HG03460 (cell line): ENCODE results near the gene LRCH1.

ENCODE experiments used
- ATAC-seq: cut with Tn5 transposase; IDR thresholded peaks from one replicate; pipeline ENCODE4 v1.9.1; 2021; ENCODE audit not compliant: unreplicated experiment

The LRCH1 gene

GRCh38 chr13:46775385-46776107, 222.6 kb downstream of the LRCH1 start:
- no peak for ATAC-seq

- no peak for ATAC-seq
Measured at GRCh38 chr13:46778095-46778494, 225.1 kb downstream of the LRCH1 start.

- no peak for ATAC-seq
Measured at GRCh38 chr13:46778890-46779289, 225.9 kb downstream of the LRCH1 start.

- no peak for ATAC-seq
Measured at GRCh38 chr13:46782066-46782465, 229.1 kb downstream of the LRCH1 start.

GRCh38 chr13:46782691-46783090, 229.7 kb downstream of the LRCH1 start:
- ATAC-seq: no peak

GRCh38 chr13:46783504-46783903, 230.5 kb downstream of the LRCH1 start:
- no peak for ATAC-seq

- no peak for ATAC-seq
Measured at GRCh38 chr13:46795321-46795720, 242.4 kb downstream of the LRCH1 start.

- ATAC-seq: no peak
Measured at GRCh38 chr13:46796129-46796514, 243.2 kb downstream of the LRCH1 start.

- peak; percentile 90 for ATAC-seq
Measured at GRCh38 chr13:46796515-46797474, 243.8 kb downstream of the LRCH1 start, which contains the start of gene ESD. Gene ESD, minus strand, starts transcription at chr13:46797161. Its CDS starts 5,748 bp downstream, at chr13:46791413.

GRCh38 chr13:46797501-46798237, 244.7 kb downstream of the LRCH1 start:
- ATAC-seq: no peak

- no peak for ATAC-seq
Measured at GRCh38 chr13:46799139-46799538, 246.2 kb downstream of the LRCH1 start.

GRCh38 chr13:46801858-46802257, 248.9 kb downstream of the LRCH1 start:
- ATAC-seq: no peak
